HG02623 (cell line): ENCODE data around the gene ANKRD1.

Experiments
- ATAC-seq: cut with Tn5 transposase; IDR thresholded peaks from one replicate; pipeline ENCODE4 v1.9.1; 2021; ENCODE audit warnings: moderate library complexity; ENCODE audit not compliant: unreplicated experiment

ANKRD1 gene

GRCh38 chr10:90936276-90936659 lies 15.4 kb upstream of the ANKRD1 start:
- ATAC-seq = no peak

- no peak for ATAC-seq
Observed at GRCh38 chr10:90935581-90936275, 14.8 kb upstream of the ANKRD1 start.

- ATAC-seq = no peak
Observed at GRCh38 chr10:90930971-90931871, 10.3 kb upstream of the ANKRD1 start.

GRCh38 chr10:90930070-90930837 lies 9.4 kb upstream of the ANKRD1 start:
- no peak for ATAC-seq

GRCh38 chr10:90929179-90929578 lies 8.3 kb upstream of the ANKRD1 start:
- no peak for ATAC-seq

- no peak for ATAC-seq
Observed at GRCh38 chr10:90927293-90927692, 6.4 kb upstream of the ANKRD1 start.

GRCh38 chr10:90925079-90926029 lies 4.5 kb upstream of the ANKRD1 start:
- ATAC-seq = no peak

- ATAC-seq = no peak
Observed at GRCh38 chr10:90924552-90924951, 3.7 kb upstream of the ANKRD1 start.

- no peak for ATAC-seq
Observed at GRCh38 chr10:90923111-90923731, 2.3 kb upstream of the ANKRD1 start.

- no peak for ATAC-seq
Observed at GRCh38 chr10:90921906-90922305, 1.0 kb upstream of the ANKRD1 start.

GRCh38 chr10:90919683-90920574 lies 958 bp downstream of the ANKRD1 start:
- ATAC-seq = no peak

GRCh38 chr10:90917968-90918318 lies 2.9 kb downstream of the ANKRD1 start:
- ATAC-seq = no peak

- no peak for ATAC-seq
Observed at GRCh38 chr10:90917238-90917967, 3.5 kb downstream of the ANKRD1 start.

GRCh38 chr10:90916392-90917237 lies 4.3 kb downstream of the ANKRD1 start:
- no peak for ATAC-seq

- no peak for ATAC-seq
Observed at GRCh38 chr10:90915766-90916075, 5.2 kb downstream of the ANKRD1 start.

GRCh38 chr10:90914992-90915765 lies 5.7 kb downstream of the ANKRD1 start:
- ATAC-seq = no peak
